ENCODE results near the gene SLC12A3.
"Not testable (repeated sequence)": the region's sequence is repeated elsewhere in the genome, so short reads cannot be mapped to it uniquely, and the experiment has no call there.

Gene SLC12A3

DNA sequence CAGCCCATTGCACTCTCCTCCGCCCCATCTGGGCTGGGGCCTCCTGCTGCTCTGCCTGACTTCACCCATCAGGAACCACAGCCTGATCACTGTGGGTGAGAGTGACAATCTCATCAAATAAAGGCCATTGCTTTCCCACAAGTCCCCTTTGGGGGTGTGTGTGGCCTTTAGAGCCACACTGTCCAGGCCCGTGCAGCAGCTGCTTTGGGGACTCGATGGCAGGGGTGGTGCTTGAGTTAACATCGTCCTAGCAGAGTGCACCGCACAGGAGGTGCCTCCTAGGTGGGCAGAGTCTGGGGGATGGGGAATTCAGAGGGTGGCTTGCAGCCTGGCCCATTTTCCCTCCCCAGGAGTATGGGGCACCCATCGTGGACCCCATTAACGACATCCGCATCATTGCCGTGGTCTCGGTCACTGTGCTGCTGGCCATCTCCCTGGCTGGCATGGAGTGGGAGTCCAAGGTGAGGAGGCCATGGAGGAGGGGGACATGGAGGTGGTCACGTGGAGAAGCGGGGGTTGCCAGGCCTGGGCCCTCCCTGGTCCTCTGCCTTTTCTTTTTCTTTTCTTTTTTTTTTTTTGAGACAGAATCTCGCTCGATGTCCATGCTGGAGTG, 5.4 kb downstream of the SLC12A3 start:
- DNase-seq, result no peak

DNA sequence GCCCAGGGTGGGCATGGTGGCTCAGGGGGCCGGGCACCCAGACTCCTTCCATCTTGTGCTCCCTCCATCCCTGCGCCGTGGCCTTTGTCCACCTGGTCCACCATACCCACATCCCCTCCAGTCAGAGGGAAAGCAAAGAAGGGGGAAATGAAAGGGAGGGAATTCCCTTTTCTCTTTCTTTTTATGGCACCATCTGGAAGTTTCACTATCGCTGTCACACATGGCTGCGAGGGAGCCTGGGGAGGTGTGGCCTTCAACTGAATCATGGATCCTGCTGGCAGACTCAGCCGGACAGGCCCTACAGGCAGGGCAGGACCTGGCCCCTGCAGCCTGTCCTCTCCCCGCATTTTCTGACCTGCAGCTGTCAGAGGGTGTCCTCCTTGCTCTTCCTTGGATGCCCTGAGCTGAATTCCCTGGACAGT, 6.2 kb downstream of the SLC12A3 start:
- no peak for DNase-seq

DNA sequence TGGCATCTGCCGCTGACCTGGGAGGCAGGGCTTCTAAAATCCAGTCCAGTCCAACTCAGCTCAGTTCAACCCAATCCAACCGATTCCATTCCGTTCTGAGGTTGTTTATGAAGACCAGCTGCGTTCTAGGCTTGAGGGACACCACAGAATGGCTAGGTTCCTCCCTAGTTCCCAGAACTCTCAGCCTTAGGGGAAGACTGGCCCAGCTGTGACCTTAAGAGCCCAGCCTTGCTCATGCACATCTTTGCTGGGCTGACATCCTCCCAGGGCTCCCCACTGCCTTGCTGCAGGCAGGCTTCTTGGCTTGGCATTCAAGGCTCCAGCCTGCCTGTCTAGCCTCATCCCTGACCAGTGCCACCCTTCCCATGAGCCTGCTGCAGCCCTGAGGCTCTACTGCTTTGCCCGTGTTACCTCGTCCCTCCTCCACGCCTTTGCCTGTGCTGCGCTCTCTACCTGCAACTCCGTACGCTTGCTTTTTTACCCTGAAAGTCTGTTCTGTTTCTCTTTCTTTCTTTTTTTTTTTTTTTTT, 7.9 kb downstream of the SLC12A3 start:
- no peak for DNase-seq

DNA sequence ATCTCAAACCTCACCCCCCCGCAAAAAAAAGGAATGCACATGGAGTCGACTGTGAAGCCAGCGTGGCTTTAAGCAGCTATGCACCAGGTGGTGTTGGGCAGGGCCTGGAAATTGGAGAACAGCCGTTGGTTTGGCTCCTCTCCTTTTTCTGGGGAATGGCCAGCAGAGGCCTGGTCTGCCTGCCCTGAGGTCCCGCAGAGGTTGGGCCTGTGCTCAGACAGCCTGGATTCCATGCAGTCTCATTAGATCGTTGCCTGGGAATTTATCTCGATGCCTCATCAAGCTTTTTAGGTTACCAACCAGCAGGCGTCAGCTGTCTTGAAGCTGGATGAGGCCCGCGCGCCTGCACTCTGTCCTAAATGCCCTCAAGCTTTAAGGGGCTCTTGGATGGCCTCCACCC, 9.8 kb downstream of the SLC12A3 start:
- no peak for DNase-seq

DNA sequence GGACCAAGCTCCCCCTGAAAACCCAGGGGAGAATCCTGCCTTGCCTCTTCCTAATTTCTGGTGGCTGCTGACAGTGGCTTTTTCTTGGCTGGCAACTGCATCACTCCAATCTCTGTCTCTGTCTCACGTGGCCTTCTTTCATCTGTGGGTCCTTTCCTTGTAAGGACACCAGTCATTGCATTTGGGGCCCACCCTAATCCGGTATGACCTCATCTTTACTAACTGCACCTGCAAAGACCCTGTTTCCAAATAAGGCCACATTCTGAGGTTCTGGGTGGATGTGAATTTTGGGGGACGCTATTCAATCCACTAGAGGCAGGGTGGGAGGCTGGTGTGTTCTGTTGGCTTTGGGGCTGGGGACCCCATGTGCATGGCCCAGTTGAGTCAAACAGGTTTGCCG, 11.0 kb downstream of the SLC12A3 start:
- no peak for DNase-seq

DNA sequence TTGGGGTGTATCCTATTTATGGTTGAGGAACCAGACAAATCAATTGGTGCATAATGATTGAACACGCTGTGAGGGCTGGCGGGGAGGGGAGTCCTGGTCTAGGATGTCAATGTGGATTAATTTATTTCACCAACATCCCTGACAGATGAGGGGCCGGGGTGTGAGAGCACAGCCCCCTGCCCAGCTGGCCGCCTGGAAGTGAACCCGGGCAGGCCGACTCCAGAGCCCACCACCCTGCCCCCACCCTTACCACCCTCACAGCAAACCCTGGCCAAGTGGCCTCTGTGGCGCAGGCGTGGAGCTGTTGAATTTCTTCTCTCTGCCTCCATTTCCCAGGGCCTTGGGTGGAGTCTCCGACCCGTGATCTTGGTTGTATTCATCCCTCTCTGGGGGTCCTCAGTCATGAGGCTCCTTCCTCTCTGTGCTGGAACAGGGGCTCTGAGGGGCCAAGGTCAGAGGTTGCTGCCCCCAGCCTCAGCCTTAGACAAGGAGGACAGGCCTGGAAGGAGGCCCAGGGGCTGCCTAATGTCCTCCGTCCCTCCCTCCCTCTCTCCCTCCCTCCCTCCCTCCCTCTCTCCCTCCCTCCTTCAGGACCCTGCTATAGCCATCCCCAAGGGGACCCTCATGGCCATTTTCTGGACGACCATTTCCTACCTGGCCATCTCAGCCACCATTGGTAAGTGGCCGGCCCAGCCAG, 12.6 kb downstream of the SLC12A3 start:
- DNase-seq, result no peak

DNA sequence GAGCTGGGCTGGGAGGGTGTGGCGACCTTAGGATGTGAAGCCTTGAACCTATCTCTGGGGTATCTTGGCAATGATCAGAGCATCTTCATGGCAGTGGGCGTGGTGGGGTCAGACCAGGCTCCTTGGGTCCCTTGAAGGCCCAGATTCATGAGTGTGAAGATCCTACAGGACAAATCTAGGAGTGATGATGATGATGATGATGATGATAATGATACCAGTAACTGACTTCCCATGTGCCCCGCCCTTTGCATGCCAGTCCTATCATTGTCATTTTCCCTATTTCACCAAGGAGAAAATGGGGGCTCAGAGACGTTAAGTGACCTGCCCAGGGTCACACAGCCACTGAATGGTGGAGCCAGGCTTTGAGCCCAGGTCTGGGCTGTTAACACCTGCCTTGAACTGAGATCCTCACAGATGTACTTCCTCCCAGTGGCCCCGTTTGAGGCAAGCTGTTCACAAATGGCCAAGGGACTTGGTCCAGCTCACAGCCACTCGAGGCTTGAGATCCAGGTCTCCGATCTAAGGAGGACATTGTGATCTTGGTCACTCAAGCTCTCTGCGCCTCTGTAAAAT, 13.4 kb downstream of the SLC12A3 start:
- DNase-seq, result no peak

DNA sequence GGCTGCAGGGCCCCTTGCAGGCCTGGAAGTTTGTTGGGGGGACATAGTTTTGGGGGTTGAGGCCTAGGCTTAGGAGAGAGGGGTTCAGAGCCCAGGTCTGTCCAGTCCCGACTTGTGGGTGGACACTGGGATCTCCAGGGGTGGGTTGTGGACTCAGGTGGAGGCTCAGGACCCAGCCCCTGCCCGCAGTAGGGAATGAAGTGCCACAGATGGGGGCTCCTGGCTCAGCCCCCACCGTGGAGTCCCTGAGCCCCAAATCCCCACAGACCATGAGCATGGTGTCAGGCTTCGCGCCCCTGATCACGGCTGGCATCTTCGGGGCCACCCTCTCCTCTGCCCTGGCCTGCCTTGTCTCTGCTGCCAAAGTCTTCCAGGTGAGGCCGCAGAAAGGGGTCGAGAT, 14.3 kb downstream of the SLC12A3 start:
- no peak for DNase-seq

DNA sequence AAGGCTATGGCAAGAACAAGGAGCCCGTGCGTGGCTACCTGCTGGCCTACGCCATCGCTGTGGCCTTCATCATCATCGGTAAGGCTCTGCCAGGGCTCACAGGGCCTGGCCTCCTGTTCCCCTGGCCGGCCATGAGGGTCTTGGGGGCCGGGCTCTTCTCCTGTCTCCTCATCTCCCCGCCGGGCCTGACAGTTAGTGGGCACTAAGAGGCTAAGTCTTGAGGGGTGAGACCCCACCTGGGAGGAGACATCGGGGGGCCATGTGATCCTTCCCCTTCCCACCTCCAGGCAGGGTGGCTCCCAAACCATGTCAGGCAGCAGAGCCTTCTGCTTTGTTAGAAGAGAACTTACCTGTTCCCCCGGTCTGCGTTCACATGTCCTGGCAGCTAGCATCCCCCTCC, 15.2 kb downstream of the SLC12A3 start:
- DNase-seq, result no peak

DNA sequence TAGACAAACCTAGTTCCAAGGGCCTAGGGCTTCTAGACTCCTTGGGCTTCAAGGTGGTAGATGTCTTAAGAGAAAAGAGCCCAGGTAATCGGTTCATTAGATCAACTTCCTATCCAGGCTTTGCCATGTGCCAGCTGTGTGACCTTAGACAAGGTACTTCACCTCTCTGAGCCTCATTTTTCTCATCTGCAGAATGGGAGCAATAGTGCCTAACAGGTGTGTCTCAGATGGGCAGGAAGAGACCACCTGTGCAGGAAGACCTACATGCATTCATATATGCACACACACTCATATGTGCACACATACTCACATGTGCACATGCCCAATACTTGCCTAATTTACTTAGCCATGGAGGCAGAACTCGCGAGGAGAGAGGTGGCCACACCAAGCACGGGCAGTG, 15.7 kb downstream of the SLC12A3 start:
- DNase-seq, result no peak

DNA sequence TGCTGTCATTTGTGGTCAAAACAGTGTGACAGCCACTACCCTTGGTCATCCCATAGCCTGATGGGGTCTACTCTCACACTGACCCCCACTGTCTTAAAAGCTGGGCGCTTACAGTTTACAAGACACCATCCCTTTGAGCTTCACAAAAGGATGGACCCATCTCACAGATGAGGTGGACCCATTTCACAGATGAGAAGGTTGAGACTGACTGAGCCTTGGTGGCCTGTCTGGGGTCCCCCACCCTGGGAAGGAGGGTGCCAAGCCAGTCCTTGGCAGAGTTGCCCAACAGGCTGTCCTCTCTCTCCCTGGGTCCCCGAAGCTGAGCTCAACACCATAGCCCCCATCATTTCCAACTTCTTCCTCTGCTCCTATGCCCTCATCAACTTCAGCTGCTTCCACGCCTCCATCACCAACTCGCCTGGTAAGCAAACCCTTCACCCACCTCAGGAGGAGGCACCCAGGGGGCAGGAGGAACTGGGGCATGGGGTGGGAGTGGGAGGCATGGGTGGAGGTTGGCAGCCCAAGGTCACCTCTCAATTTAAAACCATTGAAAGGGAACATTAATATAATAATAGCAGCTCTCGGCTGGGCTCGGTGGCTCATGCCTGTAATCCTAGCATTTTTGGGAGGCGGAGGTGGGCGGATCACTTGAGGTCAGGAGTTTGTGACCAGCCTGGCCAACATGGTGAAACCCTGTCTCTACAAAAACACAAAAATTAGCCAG, 17.2 kb downstream of the SLC12A3 start:
- DNase-seq, result no peak

DNA sequence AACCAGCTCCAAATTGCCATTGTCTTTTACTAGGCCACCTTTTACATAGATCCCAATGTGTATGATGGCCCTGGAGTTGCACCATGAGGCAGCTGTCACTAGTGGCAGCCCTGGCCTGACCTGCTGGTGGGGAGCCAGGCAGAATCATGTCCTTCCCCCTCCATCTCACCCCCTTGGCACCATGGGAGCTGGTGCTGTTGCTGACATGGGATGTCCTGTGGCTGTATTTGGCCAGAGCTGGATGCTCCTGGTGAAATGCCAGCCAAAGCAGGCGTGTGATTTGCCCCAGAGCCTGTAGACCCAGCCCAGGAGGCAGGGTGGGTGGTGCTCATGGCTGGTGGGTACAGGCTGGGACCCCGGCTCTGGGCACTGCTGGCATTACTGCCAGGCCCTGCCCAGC, 18.6 kb downstream of the SLC12A3 start:
- no peak for DNase-seq

DNA sequence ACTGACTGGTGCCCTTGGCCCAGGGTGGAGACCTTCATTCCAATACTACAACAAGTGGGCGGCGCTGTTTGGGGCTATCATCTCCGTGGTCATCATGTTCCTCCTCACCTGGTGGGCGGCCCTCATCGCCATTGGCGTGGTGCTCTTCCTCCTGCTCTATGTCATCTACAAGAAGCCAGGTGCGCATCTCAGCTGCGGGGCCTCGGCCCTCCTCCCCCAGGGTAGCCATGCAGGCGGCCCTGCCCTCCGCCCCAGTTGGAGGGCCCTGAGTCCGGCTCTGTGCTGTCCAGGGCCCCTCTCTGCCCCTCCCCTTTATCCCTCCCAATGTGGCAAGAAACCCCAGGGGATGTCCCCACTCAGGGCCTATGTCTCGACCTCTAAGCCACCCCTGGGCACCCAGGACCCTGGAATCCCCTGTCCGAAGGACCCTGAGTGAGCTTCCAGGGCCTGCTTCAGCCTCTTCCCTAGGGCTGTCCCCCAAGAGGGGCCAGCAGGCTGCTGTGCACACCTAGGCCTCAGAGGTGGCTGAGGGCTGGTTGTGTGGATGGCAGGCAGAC, 19.1 kb downstream of the SLC12A3 start:
- no peak for DNase-seq

DNA sequence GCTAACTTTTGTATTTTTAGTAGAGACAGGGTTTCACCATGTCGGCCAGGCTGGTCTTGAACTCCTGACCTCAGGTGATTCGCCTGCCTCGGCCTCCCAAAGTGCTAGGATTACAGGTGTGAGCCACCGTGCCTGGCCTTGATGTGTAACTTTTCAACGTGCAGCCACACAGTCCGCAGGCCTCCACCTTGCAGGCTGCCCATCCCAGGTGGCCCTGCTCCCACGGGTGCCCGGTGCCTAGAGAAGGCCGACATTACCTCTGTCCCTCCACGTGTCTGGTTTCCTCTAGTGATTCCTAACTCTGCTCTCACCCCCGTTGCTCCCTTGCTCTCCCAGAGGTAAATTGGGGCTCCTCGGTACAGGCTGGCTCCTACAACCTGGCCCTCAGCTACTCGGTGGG, 19.9 kb downstream of the SLC12A3 start:
- DNase-seq, result not testable (repeated sequence)

DNA sequence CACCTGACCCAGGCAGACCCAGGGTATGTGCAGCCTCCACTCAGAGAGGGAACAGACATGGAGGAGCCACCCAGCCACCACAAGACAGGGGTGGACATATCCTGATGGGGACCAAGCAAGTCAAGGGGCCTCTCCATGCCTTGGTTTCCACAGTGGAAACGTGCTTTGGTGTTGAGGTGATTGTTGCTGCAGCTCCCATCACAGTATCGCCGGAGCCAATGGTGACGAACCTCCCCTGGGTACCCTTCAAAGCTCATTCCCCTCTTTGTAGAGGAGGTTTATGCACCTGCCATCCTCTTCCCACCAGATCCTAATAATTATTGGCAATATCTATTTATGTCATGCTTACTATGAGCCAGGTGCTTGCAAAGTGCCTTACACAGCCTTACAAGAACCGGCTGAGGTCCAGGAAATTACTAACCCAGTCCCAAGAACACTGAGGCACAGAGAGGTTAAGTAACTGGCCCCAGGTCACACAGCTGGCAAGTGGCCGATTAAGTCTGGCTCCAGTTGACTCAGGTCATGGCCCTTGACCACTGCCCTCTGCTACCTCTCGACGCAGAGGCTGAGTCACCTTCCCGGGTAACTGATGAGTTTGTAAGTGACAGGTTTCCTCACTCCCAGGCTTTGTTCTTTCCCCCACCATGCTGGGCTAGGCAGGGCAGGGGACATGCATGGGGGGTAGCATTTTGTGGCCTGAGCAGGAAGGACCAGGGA, 20.6 kb downstream of the SLC12A3 start:
- DNase-seq, result no peak

DNA sequence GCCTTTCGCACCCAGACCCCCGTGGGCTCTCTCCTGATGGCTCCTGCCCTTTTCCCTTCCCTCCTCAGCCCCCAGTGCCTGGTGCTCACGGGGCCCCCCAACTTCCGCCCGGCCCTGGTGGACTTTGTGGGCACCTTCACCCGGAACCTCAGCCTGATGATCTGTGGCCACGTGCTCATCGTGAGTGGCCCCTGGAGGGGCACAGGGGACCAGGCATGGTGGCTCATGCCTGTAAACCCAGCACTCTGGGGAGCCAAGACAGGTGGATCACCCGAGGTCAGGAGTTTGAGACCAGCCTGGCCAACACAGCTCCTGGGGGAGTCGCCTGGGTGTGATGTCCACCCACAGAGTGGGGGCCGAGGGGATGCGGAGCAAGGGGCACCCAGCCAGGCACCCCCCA, 21.3 kb downstream of the SLC12A3 start:
- no peak for DNase-seq

DNA sequence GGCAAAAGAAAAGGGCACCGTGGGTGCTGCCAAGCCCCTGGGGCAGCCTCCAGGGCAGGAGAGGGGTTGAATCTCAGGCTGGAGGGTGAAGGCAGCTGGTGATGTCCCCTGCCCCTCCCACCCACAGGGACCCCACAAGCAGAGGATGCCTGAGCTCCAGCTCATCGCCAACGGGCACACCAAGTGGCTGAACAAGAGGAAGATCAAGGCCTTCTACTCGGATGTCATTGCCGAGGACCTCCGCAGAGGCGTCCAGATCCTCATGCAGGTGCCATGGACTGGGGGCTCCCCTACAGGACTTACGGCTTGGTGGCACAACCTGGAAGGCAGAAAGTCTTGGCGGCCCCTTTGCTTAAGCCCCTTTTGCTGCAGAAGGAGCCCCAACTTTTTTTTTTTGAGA, 21.8 kb downstream of the SLC12A3 start:
- DNase-seq, result no peak

DNA sequence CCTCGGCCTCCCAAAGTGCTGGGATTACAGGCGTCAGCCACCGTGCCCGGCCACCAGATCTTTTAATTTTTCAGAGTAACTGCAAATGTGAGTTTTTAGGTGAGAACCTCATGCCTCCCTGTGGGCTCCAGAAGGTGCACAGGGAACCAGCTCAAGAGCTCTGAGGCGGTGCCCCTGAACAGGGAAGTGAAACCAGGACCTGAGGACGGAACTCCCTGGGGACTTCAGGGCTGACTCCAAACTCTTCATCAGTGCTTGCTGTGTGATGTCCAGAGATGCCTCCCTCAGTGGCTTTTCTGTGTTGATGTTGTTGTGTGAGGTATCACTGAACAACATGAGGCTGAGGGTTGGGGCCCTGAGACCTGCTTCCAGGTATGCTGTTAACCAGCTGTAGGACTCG, 23.8 kb downstream of the SLC12A3 start:
- no peak for DNase-seq

DNA sequence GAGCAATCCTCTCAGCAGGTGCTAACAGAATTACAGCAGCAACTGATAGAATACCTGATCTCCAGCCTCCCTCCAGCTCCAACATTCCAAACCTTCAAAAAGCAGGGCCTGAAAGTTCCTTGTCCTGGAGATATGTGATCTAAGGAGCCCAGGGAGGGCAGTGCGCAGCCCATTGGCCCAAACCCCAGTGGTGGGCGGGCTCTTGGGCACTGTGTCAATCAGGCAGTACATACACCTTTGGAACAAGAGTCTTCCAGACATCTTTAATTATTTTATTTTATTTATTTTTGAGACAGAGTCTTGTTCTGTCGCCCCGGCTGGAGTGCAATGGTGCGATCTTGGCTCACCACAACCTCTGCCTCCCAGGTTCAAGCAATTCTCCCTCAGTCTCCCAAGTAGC, 24.2 kb downstream of the SLC12A3 start:
- no peak for DNase-seq

DNA sequence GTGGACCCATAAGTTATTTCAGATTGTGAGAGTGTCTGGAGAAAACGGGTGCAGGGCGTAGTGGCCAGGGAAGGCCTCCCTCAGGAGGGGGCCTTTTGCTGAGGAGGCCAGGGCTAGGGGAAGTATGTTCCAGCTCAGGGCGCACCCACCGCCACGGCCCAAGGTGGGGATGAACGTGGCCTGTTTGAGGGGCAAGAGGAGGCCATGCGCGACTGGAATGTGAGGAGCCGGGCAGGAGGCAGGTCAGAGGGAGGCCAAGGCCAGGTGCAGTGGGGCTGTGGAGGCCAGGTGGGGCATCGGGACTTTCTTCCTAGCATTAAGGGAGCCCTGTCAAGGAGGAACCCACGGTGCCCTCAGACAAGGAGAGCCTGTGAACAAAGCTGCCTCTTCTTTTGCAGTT, 26.7 kb downstream of the SLC12A3 start:
- no peak for DNase-seq

DNA sequence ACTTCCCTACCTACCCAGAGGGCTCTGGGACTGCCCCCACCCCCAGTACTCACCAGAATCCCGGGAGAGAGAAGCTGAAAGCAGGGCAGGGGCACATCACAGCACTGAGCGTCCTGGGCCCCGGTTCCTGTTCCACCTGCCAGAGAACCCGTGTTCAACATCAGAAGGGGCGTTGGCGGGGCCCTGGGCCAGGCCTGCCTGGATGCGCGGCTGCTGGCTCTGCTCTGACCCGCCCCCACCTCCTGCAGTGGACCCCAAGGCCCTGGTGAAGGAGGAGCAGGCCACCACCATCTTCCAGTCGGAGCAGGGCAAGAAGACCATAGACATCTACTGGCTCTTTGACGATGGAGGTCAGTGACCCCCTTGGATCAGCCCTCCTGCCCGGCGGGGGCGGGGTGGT, 27.7 kb downstream of the SLC12A3 start:
- DNase-seq, result no peak

DNA sequence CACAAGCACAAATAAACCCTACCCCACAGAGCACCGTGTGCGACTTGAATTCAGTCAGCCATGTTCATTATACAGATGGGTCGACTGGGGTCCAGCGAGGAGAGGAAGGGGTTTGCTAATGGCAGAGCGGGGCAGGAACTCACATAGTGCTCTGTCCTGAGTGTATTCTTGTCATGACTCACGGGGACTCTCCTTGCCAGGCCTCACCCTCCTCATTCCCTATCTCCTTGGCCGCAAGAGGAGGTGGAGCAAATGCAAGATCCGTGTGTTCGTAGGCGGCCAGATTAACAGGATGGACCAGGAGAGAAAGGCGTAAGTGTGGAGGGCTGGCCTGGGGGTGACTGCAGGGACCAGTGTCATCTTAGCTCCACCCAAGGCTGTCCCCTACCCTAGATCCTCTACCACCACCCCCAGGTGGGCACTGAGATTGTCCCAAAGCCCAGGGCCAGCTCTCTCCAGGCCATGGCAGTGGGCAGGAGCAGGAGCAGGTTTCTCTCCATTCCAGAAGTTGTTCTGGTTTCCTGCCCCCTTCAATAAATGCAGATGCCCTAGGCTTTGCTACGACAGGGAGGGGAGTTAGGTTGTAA, 29.4 kb downstream of the SLC12A3 start:
- no peak for DNase-seq
